NCI-H1694 treated with DMSO at 0.1 percent for 48 hours (cell line): ENCODE measurements around the gene ANKRD13D.
A peak's percentile ranks its signal among the peaks of the same experiment; 100 is the strongest.
"Not testable (repeated sequence)": the region's sequence is repeated elsewhere in the genome, so short reads cannot be mapped to it uniquely, and the experiment has no call there.

Source experiments
- DNase-seq: peaks from one replicate; lab custom pipeline; 2025; lab: John Stamatoyannopoulos, UW

Gene ANKRD13D

GRCh38 chr11:67289226-67289650 is at the start of gene ANKRD13D:
TSS of gene ANKRD13D (plus strand) at chr11:67289303. CDS start at chr11:67289461, 158 bp downstream.
- no peak for DNase-seq

GRCh38 chr11:67239783-67240575 is 49.1 kb upstream of the ANKRD13D start:
- DNase-seq, result peak; percentile 92

GRCh38 chr11:67240576-67241389 is 48.3 kb upstream of the ANKRD13D start:
- no peak for DNase-seq

GRCh38 chr11:67242548-67242947 is 46.6 kb upstream of the ANKRD13D start:
- DNase-seq, result no peak

- DNase-seq, result no peak
Observed at GRCh38 chr11:67243051-67243450, 46.1 kb upstream of the ANKRD13D start.

- DNase-seq, result no peak
Observed at GRCh38 chr11:67245046-67245445, 44.1 kb upstream of the ANKRD13D start.

GRCh38 chr11:67247946-67248550 is 41.1 kb upstream of the ANKRD13D start:
- DNase-seq, result no peak

GRCh38 chr11:67248653-67249052 is 40.5 kb upstream of the ANKRD13D start:
- no peak for DNase-seq

- no peak for DNase-seq
Observed at GRCh38 chr11:67250059-67251043, 38.8 kb upstream of the ANKRD13D start.

GRCh38 chr11:67251841-67252240 is 37.3 kb upstream of the ANKRD13D start:
- no peak for DNase-seq

GRCh38 chr11:67252831-67253239 is 36.3 kb upstream of the ANKRD13D start:
- DNase-seq, result no peak

GRCh38 chr11:67253872-67254624 is 35.1 kb upstream of the ANKRD13D start:
- DNase-seq, result no peak

- no peak for DNase-seq
Observed at GRCh38 chr11:67254798-67255197, 34.3 kb upstream of the ANKRD13D start.

- DNase-seq, result no peak
Observed at GRCh38 chr11:67255353-67255752, 33.8 kb upstream of the ANKRD13D start.

GRCh38 chr11:67255864-67256263 is 33.2 kb upstream of the ANKRD13D start:
- no peak for DNase-seq

- no peak for DNase-seq
Observed at GRCh38 chr11:67256477-67257135, 32.5 kb upstream of the ANKRD13D start.

- no peak for DNase-seq
Observed at GRCh38 chr11:67260406-67260805, 28.7 kb upstream of the ANKRD13D start.

- not testable (repeated sequence) for DNase-seq
Observed at GRCh38 chr11:67260885-67261639, 28.0 kb upstream of the ANKRD13D start.

GRCh38 chr11:67261640-67261945 is 27.5 kb upstream of the ANKRD13D start:
- no peak for DNase-seq
